Fibroblast of pulmonary artery (primary cell): ENCODE measurements around the gene NEXMIF.
"Not testable (repeated sequence)": the region's sequence is repeated elsewhere in the genome, so short reads cannot be mapped to it uniquely, and the experiment has no call there.

Experiments
- DNase-seq: peaks from one replicate; pipeline ENCODE4 v3.0.0-alpha.2; 2010; ENCODE audit warnings: low read depth
- H3K4me3 ChIP-seq: replicated peaks from 2 replicates; pipeline ENCODE4 v1.5.1; 2011; ENCODE audit warnings: low read depth, mild to moderate bottlenecking, control low read depth, low read length, moderate library complexity
- CTCF ChIP-seq: IDR thresholded peaks from 2 replicates; pipeline ENCODE4 v1.5.1; 2011; ENCODE audit warnings: mild to moderate bottlenecking, control low read depth, low read length, inconsistent platforms; ENCODE audit errors: missing control alignments

NEXMIF gene

DNA sequence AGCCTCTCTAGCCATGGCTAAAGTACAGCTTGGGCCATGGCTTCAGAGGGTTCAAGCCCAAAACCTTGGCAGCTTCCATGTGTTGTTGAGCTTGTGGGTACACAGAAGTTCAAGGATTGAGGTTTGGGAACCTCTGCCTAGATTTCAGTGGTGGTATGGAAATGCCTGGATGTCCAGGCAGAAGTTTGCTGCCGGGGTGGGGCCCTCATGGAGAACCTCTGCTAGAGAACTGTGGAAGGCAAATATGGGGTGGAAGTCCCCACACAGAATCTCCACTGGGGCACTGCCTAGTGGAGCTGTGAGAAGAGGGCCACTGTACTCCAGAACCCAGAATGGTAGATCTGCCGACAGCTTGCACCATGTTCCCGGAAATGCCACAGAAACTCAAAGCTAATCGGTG, 59.5 kb downstream of the NEXMIF start:
- no peak for DNase-seq
- TF ChIP-seq CTCF = no peak
- no peak overlapping the region for H3K4me3 ChIP-seq

GRCh38 chrX:74853255-74853654, 72.0 kb downstream of the NEXMIF start:
- DNase-seq = no peak
- H3K4me3 ChIP-seq = no peak overlapping the region
- no peak for TF ChIP-seq CTCF

DNA sequence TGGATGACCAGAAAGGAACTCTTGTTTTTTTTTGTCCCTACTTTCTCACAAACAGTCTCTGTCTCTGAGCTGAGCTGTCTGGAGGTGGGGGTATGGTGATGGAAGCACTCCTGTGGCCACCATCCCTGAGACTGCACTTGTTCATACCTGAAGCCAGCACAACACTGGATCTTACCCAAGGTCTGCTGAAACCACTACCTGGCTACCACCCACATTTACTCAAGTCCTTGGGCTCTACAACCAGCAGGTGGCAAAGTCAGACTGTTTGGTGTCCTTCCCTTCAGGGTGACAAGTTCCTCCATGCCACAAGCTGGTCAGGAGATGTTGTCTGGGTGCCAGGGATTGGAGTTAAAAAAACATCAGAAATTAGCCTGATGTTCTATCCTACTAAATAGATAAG, 89.7 kb downstream of the NEXMIF start:
- no peak overlapping the region for H3K4me3 ChIP-seq
- DNase-seq = no peak
- TF ChIP-seq CTCF = no peak

- not testable (repeated sequence) for DNase-seq, H3K4me3 ChIP-seq
Measured at GRCh38 chrX:74819797-74820196, 105.5 kb downstream of the NEXMIF start.

GRCh38 chrX:74814681-74815080, 110.6 kb downstream of the NEXMIF start:
- DNase-seq = no peak
- H3K4me3 ChIP-seq = no peak overlapping the region
- no peak for TF ChIP-seq CTCF

DNA sequence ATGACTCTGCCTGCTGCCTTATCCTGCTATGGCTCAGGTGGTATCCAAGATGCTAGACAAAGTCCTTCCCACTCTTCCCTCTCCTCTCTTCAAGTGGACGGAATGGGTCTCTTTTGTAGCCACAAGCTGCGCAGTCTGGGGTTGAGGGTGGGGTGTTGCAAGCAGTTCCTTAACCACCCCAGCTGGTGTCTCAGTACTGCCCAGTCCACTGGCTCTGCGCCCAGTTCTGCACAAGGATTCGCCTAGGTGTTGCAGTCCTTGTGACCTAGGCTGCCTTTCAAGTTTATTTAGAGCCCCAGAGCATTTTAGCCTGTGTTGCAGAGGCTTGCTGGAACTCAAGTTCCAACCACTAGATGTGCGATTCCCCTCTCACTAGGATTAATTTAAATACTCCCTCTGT, 120.7 kb downstream of the NEXMIF start:
- no peak for TF ChIP-seq CTCF
- no peak for DNase-seq
- no peak overlapping the region for H3K4me3 ChIP-seq

GRCh38 chrX:74800062-74800461, 125.2 kb downstream of the NEXMIF start:
- no peak for DNase-seq
- TF ChIP-seq CTCF = no peak
- no peak overlapping the region for H3K4me3 ChIP-seq

DNA sequence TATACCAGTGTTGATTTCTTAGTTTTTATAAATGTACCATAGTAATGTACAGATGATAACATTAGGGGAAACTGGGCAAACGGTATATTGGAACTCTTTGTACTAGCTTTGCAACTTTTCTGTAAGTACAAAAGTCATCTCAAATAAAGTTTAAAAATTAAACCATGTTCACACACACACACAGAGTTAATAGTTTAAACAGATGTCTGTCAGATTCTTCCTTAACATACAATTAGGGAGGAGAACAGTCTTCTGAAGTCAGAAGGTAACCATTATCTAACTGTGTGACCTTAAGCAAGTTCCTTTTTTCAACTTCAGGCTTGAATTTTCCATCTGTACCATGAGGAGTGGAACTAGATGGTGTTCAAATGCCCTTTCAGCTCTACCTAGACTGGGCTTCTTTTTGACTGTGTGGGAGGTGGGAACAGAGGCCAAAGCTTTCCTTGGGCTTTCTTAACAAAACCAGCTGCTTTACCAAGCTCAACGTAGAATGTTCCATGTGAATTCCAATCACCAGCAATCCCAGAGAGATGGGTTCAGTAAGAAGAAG, 127.8 kb downstream of the NEXMIF start:
- no peak overlapping the region for H3K4me3 ChIP-seq
- no peak for TF ChIP-seq CTCF
- DNase-seq = no peak
